HG02763 (cell line): Measurements from ENCODE around the gene SPATC1L.
A peak's percentile ranks its signal among the peaks of the same experiment; 100 is the strongest.
"Not testable (repeated sequence)": the region's sequence is repeated elsewhere in the genome, so short reads cannot be mapped to it uniquely, and the experiment has no call there.

Experiments used
- ATAC-seq: cut with Tn5 transposase; IDR thresholded peaks from one replicate; pipeline ENCODE4 v1.9.1; 2021; ENCODE audit warnings: mild to moderate bottlenecking, moderate library complexity; ENCODE audit not compliant: unreplicated experiment

The SPATC1L gene

GRCh38 chr21:46184625-46185555 is 631 bp upstream of the SPATC1L start:
- peak; percentile 66 for ATAC-seq

- not testable (repeated sequence) for ATAC-seq
These were observed 836 bp downstream of the SPATC1L start for GRCh38 chr21:46183337-46183909.

DNA sequence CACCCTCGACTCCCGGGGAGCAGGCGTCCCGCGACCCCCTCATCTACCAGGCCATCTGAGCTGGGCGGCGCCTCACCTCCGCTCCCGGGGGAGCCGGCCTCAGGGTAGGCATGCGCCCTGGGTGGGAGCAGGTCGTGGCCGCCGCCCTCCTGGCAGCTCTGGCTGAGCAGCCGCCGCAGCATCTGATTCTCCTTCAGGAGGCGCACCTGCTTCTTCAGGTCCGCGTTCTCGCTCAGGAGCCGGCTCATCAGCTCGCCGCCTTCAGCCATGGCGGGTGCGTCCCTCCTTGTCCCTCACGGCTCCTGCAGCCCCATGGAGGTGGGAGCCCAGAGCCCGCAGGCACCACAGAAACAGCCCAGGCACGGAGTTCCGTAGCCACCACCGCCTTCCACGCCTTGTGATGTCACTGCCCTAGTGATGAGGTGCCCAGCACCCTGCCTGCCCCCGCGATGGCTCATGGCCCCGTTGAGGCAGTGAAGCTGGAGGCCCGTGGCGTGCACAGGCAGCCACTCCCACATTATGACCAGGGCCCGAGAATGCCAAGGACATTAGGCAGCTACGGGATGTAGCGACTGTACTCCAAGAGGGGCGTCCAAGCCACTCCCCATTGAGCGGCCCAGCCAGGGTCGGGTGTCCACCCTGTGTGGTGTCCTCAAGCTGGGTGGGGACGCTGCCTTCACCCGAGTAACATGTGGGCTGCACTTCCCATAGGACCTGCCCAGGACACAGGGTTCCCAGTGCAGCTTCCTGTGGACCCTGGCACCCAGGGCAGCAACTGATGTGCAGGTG is 1.5 kb downstream of the SPATC1L start:
- ATAC-seq = no peak

- no peak for ATAC-seq
These were observed 2.2 kb downstream of the SPATC1L start for GRCh38 chr21:46181953-46182547.

GRCh38 chr21:46181436-46181835 is 2.8 kb downstream of the SPATC1L start:
- ATAC-seq = no peak

DNA sequence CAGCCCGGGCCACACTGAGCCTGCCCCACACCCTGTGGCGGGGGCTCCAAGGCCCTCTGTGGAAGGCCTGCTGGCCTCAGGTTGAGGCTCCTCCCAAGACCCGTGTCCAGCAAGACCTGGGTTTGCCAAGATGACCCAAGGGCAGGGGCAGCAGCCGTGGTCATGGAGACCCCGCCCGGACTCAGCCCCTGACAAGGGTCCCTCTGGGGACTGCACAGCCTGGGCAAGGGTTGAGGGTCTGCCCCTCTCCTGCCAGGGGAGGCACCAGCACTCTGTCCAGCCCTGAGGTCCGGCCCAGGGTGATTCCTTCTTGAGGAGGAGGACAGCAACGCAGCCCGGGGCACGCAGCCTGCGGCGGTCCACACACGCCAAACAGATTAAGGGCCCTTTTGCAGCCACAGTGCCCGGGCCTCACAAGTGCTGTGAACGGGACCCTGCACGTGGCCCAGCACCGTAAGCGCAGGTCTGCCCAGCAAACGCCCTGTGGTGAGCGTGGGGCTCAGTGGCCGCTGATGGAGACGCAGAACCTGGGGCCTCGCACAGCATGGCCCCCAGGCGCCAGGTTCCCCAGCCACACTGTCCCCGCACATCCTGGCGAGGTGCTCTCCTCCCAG is 3.4 kb downstream of the SPATC1L start:
- ATAC-seq = no peak

DNA sequence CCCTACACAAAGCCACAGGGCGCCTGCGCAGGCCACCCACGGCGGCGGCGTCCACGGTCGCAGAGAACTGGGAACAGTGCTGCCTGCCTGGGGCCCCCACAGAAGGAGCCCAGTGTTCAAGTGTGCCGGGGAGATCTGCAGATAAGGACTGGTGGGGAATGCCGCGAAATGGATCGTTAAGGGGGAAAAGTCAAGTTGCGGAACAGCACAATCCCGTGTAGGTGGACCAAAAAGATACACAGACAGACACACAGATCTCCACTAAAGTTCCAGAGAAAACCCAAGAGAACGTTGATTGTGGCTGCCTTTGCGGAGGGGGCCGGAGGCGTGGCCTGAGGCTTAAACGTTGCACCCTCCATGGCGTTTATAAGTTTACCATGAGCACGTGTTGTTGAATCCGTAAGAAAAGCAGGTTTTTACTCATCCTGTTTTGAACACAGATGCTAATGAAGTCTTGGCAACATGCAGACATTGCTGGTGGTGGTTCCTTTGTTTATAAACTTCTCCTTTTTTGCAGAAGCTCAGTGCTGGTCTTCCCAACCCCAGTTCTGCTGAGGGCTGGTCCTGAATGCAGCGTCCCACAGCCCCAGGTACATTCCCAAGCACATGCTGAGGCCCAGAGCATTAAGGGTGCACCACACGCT is 4.1 kb downstream of the SPATC1L start:
- no peak for ATAC-seq

DNA sequence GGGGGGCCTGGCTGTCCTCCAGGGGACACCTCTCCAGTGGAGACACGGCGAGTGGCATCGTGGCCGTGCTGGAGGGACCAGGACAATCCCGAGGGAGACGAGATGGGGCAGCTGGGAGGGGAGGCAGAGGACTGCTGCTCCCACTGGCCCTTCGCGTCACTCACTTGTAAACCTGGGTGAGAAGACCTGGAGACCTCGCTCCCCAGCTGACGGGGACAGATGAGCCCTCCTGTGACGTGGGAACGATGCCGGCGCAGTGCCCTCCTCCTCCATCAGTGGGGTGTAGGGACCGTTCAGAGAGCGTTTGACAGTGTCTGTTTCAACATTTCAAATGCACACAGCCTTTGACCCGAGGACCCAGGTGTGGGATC is 4.6 kb downstream of the SPATC1L start:
- ATAC-seq = no peak

DNA sequence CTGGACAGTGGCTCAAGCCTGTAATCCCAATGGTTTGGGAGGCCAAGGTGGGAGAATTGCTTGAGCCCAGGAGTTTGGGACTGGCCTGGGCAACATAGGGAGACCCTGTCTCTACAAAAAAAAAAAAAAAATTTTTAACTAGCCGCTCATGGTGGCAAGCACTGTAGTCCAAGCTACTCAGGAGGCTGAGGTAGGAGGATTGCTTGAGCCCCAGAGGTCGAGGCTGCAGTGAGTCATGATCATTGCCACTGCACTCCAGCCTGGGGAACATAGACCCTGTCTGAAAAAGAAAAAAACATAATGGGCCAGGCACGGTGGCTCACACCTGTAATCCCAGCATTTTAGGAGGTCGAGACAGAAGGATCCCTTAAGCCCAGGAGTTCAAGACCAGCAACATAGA is 5.3 kb downstream of the SPATC1L start:
- ATAC-seq = no peak

- ATAC-seq = not testable (repeated sequence)
These were observed 7.7 kb downstream of the SPATC1L start for GRCh38 chr21:46176443-46177129.

GRCh38 chr21:46173573-46173972 is 10.7 kb downstream of the SPATC1L start:
- no peak for ATAC-seq

DNA sequence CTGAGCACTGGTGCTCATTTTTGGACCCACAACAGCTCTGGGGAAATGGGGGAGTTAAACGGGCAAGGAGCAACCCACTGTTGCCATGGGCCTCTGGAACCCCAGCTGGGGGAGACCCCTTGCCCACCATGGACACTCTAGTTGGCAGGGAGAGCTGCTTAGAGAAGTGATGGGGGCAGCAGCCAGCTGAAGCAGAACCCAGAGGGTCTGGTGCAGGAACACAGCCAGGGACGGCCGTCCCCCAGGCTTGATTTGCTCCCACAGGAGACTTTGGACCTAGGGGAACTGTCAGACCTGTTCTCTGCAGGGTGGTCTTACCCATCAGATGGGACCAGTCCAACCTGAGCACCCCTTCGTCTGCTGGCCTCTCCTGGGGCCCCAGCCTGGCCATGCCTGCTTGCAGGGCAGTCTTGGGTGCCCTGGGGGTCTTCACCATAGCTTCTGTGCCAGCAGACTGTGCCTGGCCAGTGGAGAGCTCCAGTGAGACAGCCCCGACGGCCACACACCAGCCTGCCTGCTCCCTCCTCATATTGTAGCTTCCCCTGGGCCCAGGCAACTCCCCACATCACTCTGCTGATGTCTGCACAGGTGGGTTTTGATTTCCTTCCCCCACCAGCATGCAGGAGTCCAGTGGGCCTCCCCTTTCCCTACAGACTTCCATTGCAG is 11.3 kb downstream of the SPATC1L start:
- ATAC-seq = no peak

DNA sequence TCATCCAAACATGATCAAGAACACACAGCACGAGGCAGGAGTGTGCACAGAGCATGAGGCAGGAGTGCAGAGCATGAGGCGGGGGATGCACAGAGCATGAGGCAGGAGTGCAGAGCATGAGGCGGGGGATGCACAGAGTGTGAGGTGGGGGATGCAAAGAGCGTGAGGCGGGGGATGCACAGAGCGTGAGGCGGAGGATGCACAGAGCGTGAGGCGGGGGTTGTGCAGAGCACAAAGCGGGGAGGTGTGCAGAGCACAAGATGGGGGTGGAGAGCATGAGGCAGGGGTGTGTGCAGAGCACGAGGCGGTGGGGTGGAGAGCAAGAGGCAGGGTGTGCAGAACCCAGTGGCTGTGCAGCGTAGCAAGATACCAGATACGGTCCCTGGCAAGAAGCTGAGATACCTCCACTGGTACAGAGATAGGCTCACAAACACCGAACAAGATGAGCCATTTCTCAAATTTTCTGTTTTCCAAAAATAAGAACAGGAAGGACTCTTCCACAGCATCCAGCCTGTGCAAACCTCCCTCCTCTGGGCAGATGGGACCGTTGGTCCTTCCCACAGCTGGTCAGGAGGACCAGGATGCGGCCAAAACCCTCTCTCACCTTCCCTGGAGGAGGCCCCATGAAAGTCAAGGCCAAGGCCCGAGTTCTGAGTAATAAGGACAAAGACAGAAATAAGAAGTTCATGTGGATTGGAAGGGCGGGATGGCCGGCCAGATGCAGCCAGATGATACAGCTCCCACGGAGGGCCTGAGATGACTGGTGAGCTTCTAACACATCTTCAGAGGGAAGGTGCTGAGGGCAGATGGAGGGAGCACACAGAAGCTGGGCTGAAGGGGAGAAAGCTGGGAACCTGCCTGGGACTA is 12.0 kb downstream of the SPATC1L start:
- no peak for ATAC-seq

GRCh38 chr21:46171585-46171984 is 12.7 kb downstream of the SPATC1L start:
- no peak for ATAC-seq

- not testable (repeated sequence) for ATAC-seq
These were observed 13.6 kb downstream of the SPATC1L start for GRCh38 chr21:46170436-46171193.

- no peak for ATAC-seq
These were observed 15.4 kb downstream of the SPATC1L start for GRCh38 chr21:46168659-46169386.

- ATAC-seq = no peak
These were observed 16.0 kb downstream of the SPATC1L start for GRCh38 chr21:46168238-46168637.
